ENCODE data around the gene NPTN. TPM values are rescaled to one million over a fixed set of nuclear protein-coding genes. Genes with fewer than 3 reads are reported as not detected.

NPTN gene
- polyA plus RNA-seq, 1 donor (not counting 4 experiments of a cell fraction or from before 2014, with no cell fraction given), result 223 TPM

DNA sequence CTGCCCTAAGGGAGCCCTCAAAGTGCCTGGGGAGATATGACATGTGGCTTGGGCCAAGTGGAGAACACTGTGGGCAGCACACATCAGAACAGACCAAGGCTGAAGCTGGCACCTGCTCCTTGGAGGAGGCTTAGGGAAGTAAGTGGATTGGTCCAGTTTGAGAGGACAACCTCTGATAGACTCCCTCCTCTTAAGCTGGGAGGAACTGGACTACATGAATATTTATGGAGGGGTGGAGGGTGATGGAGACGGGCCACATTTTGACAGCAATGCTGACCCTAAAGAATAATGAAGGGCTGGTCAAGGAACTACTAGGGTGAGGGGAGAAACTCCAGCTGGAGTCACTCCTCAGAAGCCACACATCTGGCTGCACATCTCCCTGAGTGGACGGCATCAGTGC lies 44.5 kb upstream of the NPTN start:
- no peak for FAIRE-seq
- dilution Hi-C loops (cut with MboI; ENCODE audit: extremely low pct_ligation_motif_present, low sequenced_read_pairs), result loop anchor here (25.0 kb wide), 1 partner anchor 90 kb away; no protein-coding TSS in a partner anchor
- Histone ChIP-seq H3K9me3 (ENCODE audit: control insufficient read depth, low read depth, low read length) (no peaks in the 10 kb centered on the region), H3K27me3 (ENCODE audit: control insufficient read depth, extremely low read depth, insufficient read depth, low read length) (no peaks in the 10 kb centered on the region), H3K27ac (ENCODE audit: control insufficient read depth, insufficient read depth, low read length) (no peak overlapping the region), H3K79me2 (ENCODE audit: control insufficient read depth, insufficient read depth, low read length) (no peaks in the 10 kb centered on the region), H2AFZ (ENCODE audit: control insufficient read depth, low read length) (no peak overlapping the region), H3K36me3 (ENCODE audit: control insufficient read depth in 2 of 2, extremely low read depth in 1 of 2, insufficient read depth in 2 of 2, low read length in 2 of 2) (no peaks in the 10 kb centered on the region), H3K4me1 (ENCODE audit: control insufficient read depth, extremely low read depth, insufficient read depth, low read length) (no peaks in the 10 kb centered on the region), H4K20me1 (ENCODE audit: control insufficient read depth, extremely low read depth, insufficient read depth, low read length) (no peaks in the 10 kb centered on the region), H3K9me1 (ENCODE audit: control insufficient read depth, extremely low read depth, insufficient read depth, low read length) (no peaks in the 10 kb centered on the region), H3K4me2 (ENCODE audit: control insufficient read depth, extremely low read depth, insufficient read depth, low read depth, low read length) (no peak overlapping the region), H3K9ac (ENCODE audit: control insufficient read depth, extremely low read depth, insufficient read depth, low read length) (no peak overlapping the region), H3K4me3 (ENCODE audit: control insufficient read depth in 2 of 3, extremely low read depth in 1 of 3, insufficient read depth in 2 of 3, low read depth in 1 of 3, low read length in 3 of 3) (no peak overlapping the region)
- TF ChIP-seq CTCF (optimal IDR thresholded peaks at IDR 0.05 in 1 of 3, IDR thresholded peaks at IDR 0.05 in 1 of 3, conservative IDR thresholded peaks at IDR 0.05 in 1 of 3; ENCODE audit: extremely low read depth in 1 of 3, insufficient read depth in 2 of 3, low read length in 3 of 3) (no peak), EZH2 (IDR thresholded peaks at IDR 0.05; ENCODE audit: low read length) (no peak)
- no peak for DNase-seq (ENCODE audit: low read depth, low spot score)

- no peaks in the 10 kb centered on the region for H3K9me3 ChIP-seq (ENCODE audit: control insufficient read depth, low read depth, low read length)
- no peak overlapping the region for H2AFZ ChIP-seq (ENCODE audit: control insufficient read depth, low read length)
- no peaks in the 10 kb centered on the region for H3K27me3 ChIP-seq (ENCODE audit: control insufficient read depth, extremely low read depth, insufficient read depth, low read length)
- no peak overlapping the region for H3K27ac ChIP-seq (ENCODE audit: control insufficient read depth, insufficient read depth, low read length)
- no peaks in the 10 kb centered on the region for H3K4me1 ChIP-seq (ENCODE audit: control insufficient read depth, extremely low read depth, insufficient read depth, low read length)
- dilution Hi-C loops (cut with MboI; ENCODE audit: extremely low pct_ligation_motif_present, low sequenced_read_pairs), result loop anchor here (25.0 kb wide), 1 partner anchor 90 kb away; no protein-coding TSS in a partner anchor
- H3K4me2 ChIP-seq (ENCODE audit: control insufficient read depth, extremely low read depth, insufficient read depth, low read depth, low read length), result no peak overlapping the region
- no peaks in the 10 kb centered on the region for H3K79me2 ChIP-seq (ENCODE audit: control insufficient read depth, insufficient read depth, low read length)
- FAIRE-seq (peak; percentile 93), DNase-seq (ENCODE audit: low read depth, low spot score) (no peak)
- H3K36me3 ChIP-seq (ENCODE audit: control insufficient read depth in 2 of 2, extremely low read depth in 1 of 2, insufficient read depth in 2 of 2, low read length in 2 of 2), result no peaks in the 10 kb centered on the region
- H3K9ac ChIP-seq (ENCODE audit: control insufficient read depth, extremely low read depth, insufficient read depth, low read length), result no peak overlapping the region
- no peaks in the 10 kb centered on the region for H4K20me1 ChIP-seq (ENCODE audit: control insufficient read depth, extremely low read depth, insufficient read depth, low read length)
- no peaks in the 10 kb centered on the region for H3K9me1 ChIP-seq (ENCODE audit: control insufficient read depth, extremely low read depth, insufficient read depth, low read length)
- TF ChIP-seq EZH2 (IDR thresholded peaks at IDR 0.05; ENCODE audit: low read length), result no peak
- peak; percentile 88 to 95 (median 91) for TF ChIP-seq CTCF (optimal IDR thresholded peaks at IDR 0.05 in 1 of 3, IDR thresholded peaks at IDR 0.05 in 1 of 3, conservative IDR thresholded peaks at IDR 0.05 in 1 of 3; ENCODE audit: extremely low read depth in 1 of 3, insufficient read depth in 2 of 3, low read length in 3 of 3)
- no peak overlapping the region for H3K4me3 ChIP-seq (ENCODE audit: control insufficient read depth in 2 of 3, extremely low read depth in 1 of 3, insufficient read depth in 2 of 3, low read depth in 1 of 3, low read length in 3 of 3)
Observed at GRCh38 chr15:73677146-73677607, 44.0 kb upstream of the NPTN start.

Data from keratinocyte (primary cell).